ENCODE results near the gene MTERF1. TPM values are rescaled to one million over a fixed set of nuclear protein-coding genes. Genes with fewer than 3 reads are reported as not detected.
A peak's percentile ranks its signal among the peaks of the same experiment; 100 is the strongest.
"Not testable (repeated sequence)": the region's sequence is repeated elsewhere in the genome, so short reads cannot be mapped to it uniquely, and the experiment has no call there.

The MTERF1 gene
- total RNA-seq, 2 experiments from 2014 or later, result 16.7 to 16.9 TPM

GRCh38 chr7:91876391-91877133, 3.9 kb downstream of the MTERF1 start:
- peaks cover 29% of the 10 kb centered on the region for H3K4me1 Mint-ChIP-seq
- H3K4me3 Mint-ChIP-seq, result no peak overlapping the region
- intact Hi-C loops (cut with DNase I, micrococcal nuclease), result no loop called here
- no peaks in the 10 kb centered on the region for H3K9me3 Mint-ChIP-seq (ENCODE audit: low read depth)
- H3K27ac Mint-ChIP-seq, result no peak overlapping the region
- DNase-seq, result no peak
- H3K27me3 Mint-ChIP-seq, result no peaks in the 10 kb centered on the region
- H3K36me3 Mint-ChIP-seq (ENCODE audit: low read depth), result peaks cover 43% of the 10 kb centered on the region
- ChIA-PET POLR2A (no interaction called here), CTCF (interaction anchor here (0.6 to 1.2 kb wide), 2 partner anchors 24 to 571 kb away, joined by 3 to 5 read pairs; partner anchors contain the start of gene GATAD1)
- no peak for ATAC-seq

- no peak for ATAC-seq
- POLR2A ChIA-PET, result interaction anchor here (0.7 kb wide), 1 partner anchor 23 kb away, joined by 3 read pairs; no protein-coding TSS in a partner anchor
- intact Hi-C loops (cut with DNase I, micrococcal nuclease), result no loop called here
- no peak for DNase-seq
- no peak overlapping the region for H3K4me3 Mint-ChIP-seq
- H3K27ac Mint-ChIP-seq, result no peak overlapping the region
- H3K9me3 Mint-ChIP-seq (ENCODE audit: low read depth), result no peaks in the 10 kb centered on the region
- no peaks in the 10 kb centered on the region for H3K27me3 Mint-ChIP-seq
- peaks cover 46% of the 10 kb centered on the region for H3K36me3 Mint-ChIP-seq (ENCODE audit: low read depth)
- CTCF ChIA-PET, result interaction anchor here (0.6 to 0.7 kb wide), 2 partner anchors 24 to 740 kb away, joined by 3 read pairs; no protein-coding TSS in a partner anchor
- H3K4me1 Mint-ChIP-seq, result peaks cover 25% of the 10 kb centered on the region
Measured at GRCh38 chr7:91875851-91876250, 4.7 kb downstream of the MTERF1 start.

GRCh38 chr7:91872928-91873327, 7.6 kb downstream of the MTERF1 start:
- ATAC-seq, result no peak
- H3K36me3 Mint-ChIP-seq (ENCODE audit: low read depth), result peaks cover 46% of the 10 kb centered on the region

GRCh38 chr7:91872069-91872468, 8.4 kb downstream of the MTERF1 start:
- CTCF ChIA-PET, result no interaction called here
- intact Hi-C loops (cut with DNase I, micrococcal nuclease), result no loop called here
- no peak for DNase-seq
- Mint-ChIP-seq H3K4me3 (no peak overlapping the region), H3K4me1 (peaks cover 4% of the 10 kb centered on the region), H3K27me3 (no peaks in the 10 kb centered on the region), H3K36me3 (ENCODE audit: low read depth) (peaks cover 38% of the 10 kb centered on the region), H3K9me3 (ENCODE audit: low read depth) (no peaks in the 10 kb centered on the region), H3K27ac (no peak overlapping the region)
- ATAC-seq, result no peak
- POLR2A ChIA-PET, result interaction anchor here (0.6 kb wide), 1 partner anchor 31 kb away, joined by 3 read pairs; no protein-coding TSS in a partner anchor

More at GRCh38 chr7:91872928-91873327, 7.6 kb downstream of the MTERF1 start:
- intact Hi-C loops (cut with DNase I, micrococcal nuclease), result no loop called here
- H3K4me3 Mint-ChIP-seq, result no peak overlapping the region
- no peak overlapping the region for H3K27ac Mint-ChIP-seq
- no peaks in the 10 kb centered on the region for H3K27me3 Mint-ChIP-seq
- no peak for DNase-seq
- POLR2A ChIA-PET, result interaction anchor here (0.6 kb wide), 1 partner anchor 30 kb away, joined by 3 read pairs; no protein-coding TSS in a partner anchor
- no peaks in the 10 kb centered on the region for H3K9me3 Mint-ChIP-seq (ENCODE audit: low read depth)
- CTCF ChIA-PET, result interaction anchor here (1.4 kb wide), 1 partner anchor 38 kb away, joined by 3 read pairs; no protein-coding TSS in a partner anchor
- peaks cover 12% of the 10 kb centered on the region for H3K4me1 Mint-ChIP-seq

- H3K36me3 Mint-ChIP-seq (ENCODE audit: low read depth), result peaks cover 27% of the 10 kb centered on the region
- ChIA-PET CTCF (interaction anchor here (1.8 to 2.1 kb wide), 2 partner anchors 8 to 11 kb away, joined by 9 to 14 read pairs; partner anchors contain the start of gene MTERF1), POLR2A (no interaction called here)
- no peak overlapping the region for H3K4me3 Mint-ChIP-seq
- H3K27me3 Mint-ChIP-seq, result no peaks in the 10 kb centered on the region
- ATAC-seq (no peak), DNase-seq (no peak)
- no peak overlapping the region for H3K27ac Mint-ChIP-seq
- H3K4me1 Mint-ChIP-seq, result peaks cover 4% of the 10 kb centered on the region
- intact Hi-C loops (cut with DNase I, micrococcal nuclease), result no loop called here
- no peaks in the 10 kb centered on the region for H3K9me3 Mint-ChIP-seq (ENCODE audit: low read depth)
Measured at GRCh38 chr7:91869661-91870060, 10.8 kb downstream of the MTERF1 start.

- no peak for DNase-seq
- no peak overlapping the region for H3K27ac Mint-ChIP-seq
- ChIA-PET POLR2A (interaction anchor here (0.6 kb wide), 1 partner anchor 581 kb away, joined by 9 read pairs; no protein-coding TSS in a partner anchor), CTCF (interaction anchor here (0.7 to 0.8 kb wide), 2 partner anchors 13 to 37 kb away, joined by 3 to 4 read pairs; no protein-coding TSS in a partner anchor)
- H3K9me3 Mint-ChIP-seq (ENCODE audit: low read depth), result no peaks in the 10 kb centered on the region
- H3K4me1 Mint-ChIP-seq, result peaks cover 4% of the 10 kb centered on the region
- no peaks in the 10 kb centered on the region for H3K27me3 Mint-ChIP-seq
- ATAC-seq, result no peak
- no peak overlapping the region for H3K4me3 Mint-ChIP-seq
- peaks cover 11% of the 10 kb centered on the region for H3K36me3 Mint-ChIP-seq (ENCODE audit: low read depth)
- intact Hi-C loops (cut with DNase I, micrococcal nuclease), result no loop called here
Measured at GRCh38 chr7:91866599-91867148, 13.8 kb downstream of the MTERF1 start.

GRCh38 chr7:91865511-91865910, 15.0 kb downstream of the MTERF1 start:
- H3K9me3 Mint-ChIP-seq (ENCODE audit: low read depth), result no peaks in the 10 kb centered on the region
- no peak for DNase-seq
- H3K27ac Mint-ChIP-seq, result no peak overlapping the region
- peaks cover 7% of the 10 kb centered on the region for H3K36me3 Mint-ChIP-seq (ENCODE audit: low read depth)
- ChIA-PET CTCF (no interaction called here), POLR2A (no interaction called here)
- no peak for ATAC-seq
- intact Hi-C loops (cut with DNase I, micrococcal nuclease), result no loop called here
- H3K4me3 Mint-ChIP-seq, result no peak overlapping the region
- peaks cover 4% of the 10 kb centered on the region for H3K4me1 Mint-ChIP-seq
- no peaks in the 10 kb centered on the region for H3K27me3 Mint-ChIP-seq

GRCh38 chr7:91864604-91865003, 15.9 kb downstream of the MTERF1 start:
- H3K27ac Mint-ChIP-seq; POLR2A ChIA-PET; H3K4me1 Mint-ChIP-seq; H3K9me3 Mint-ChIP-seq (ENCODE audit: low read depth); intact Hi-C loops (cut with DNase I, micrococcal nuclease); H3K4me3 Mint-ChIP-seq; H3K27me3 Mint-ChIP-seq; DNase-seq; H3K36me3 Mint-ChIP-seq (ENCODE audit: low read depth); ATAC-seq: not testable (repeated sequence)
- CTCF ChIA-PET, result interaction anchor here (0.6 to 0.9 kb wide), 2 partner anchors 12 to 16 kb away, joined by 3 read pairs; partner anchors contain the start of gene MTERF1

GRCh38 chr7:91864070-91864469, 16.4 kb downstream of the MTERF1 start:
- intact Hi-C loops (cut with DNase I, micrococcal nuclease), result no loop called here
- ChIA-PET POLR2A (no interaction called here), CTCF (interaction anchor here (0.9 kb wide), 1 partner anchor 12 kb away, joined by 3 read pairs; no protein-coding TSS in a partner anchor)
- no peak overlapping the region for H3K4me3 Mint-ChIP-seq
- ATAC-seq (no peak), DNase-seq (no peak)
- H3K9me3 Mint-ChIP-seq (ENCODE audit: low read depth), result no peaks in the 10 kb centered on the region
- no peaks in the 10 kb centered on the region for H3K27me3 Mint-ChIP-seq
- H3K36me3 Mint-ChIP-seq (ENCODE audit: low read depth), result peaks cover 7% of the 10 kb centered on the region
- peaks cover 4% of the 10 kb centered on the region for H3K4me1 Mint-ChIP-seq
- H3K27ac Mint-ChIP-seq, result no peak overlapping the region

- Mint-ChIP-seq H3K9me3 (ENCODE audit: low read depth) (peaks cover 14% of the 10 kb centered on the region), H3K27ac (no peak overlapping the region), H3K4me1 (no peaks in the 10 kb centered on the region), H3K4me3 (no peak overlapping the region), H3K27me3 (no peaks in the 10 kb centered on the region), H3K36me3 (ENCODE audit: low read depth) (peaks cover 20% of the 10 kb centered on the region)
- CTCF ChIA-PET, result interaction anchor here (0.6 to 1.2 kb wide), 6 partner anchors 10 to 576 kb away, joined by 3 to 4 read pairs (median 3); no protein-coding TSS in a partner anchor
- intact Hi-C loops (cut with DNase I, micrococcal nuclease), result no loop called here
- DNase-seq, result no peak
- POLR2A ChIA-PET, result interaction anchor here (0.6 kb wide), 1 partner anchor 23 kb away, joined by 3 read pairs; no protein-coding TSS in a partner anchor
- ATAC-seq, result peak; percentile 73
Measured at GRCh38 chr7:91852263-91852741, 28.2 kb downstream of the MTERF1 start.

GRCh38 chr7:91850455-91850854, 30.0 kb downstream of the MTERF1 start:
- ATAC-seq (no peak), DNase-seq (no peak)
- Mint-ChIP-seq H3K4me1 (no peaks in the 10 kb centered on the region), H3K27me3 (no peaks in the 10 kb centered on the region), H3K27ac (no peak overlapping the region), H3K4me3 (no peak overlapping the region), H3K9me3 (ENCODE audit: low read depth) (peaks cover 16% of the 10 kb centered on the region), H3K36me3 (ENCODE audit: low read depth) (peaks cover 21% of the 10 kb centered on the region)
- ChIA-PET CTCF (interaction anchor here (0.6 kb wide), 2 partner anchors 610 kb away, joined by 3 read pairs; no protein-coding TSS in a partner anchor), POLR2A (no interaction called here)
- intact Hi-C loops (cut with DNase I, micrococcal nuclease), result no loop called here
